ENCODE measurements around the gene B4GAT1. TPM values are rescaled to one million over a fixed set of nuclear protein-coding genes. Genes with fewer than 3 reads are reported as not detected.
A peak's percentile ranks its signal among the peaks of the same experiment; 100 is the strongest.

The B4GAT1 gene
- total and polyA plus RNA-seq, 2 of the 4 experiments (the other 2 are of a cell fraction), result 10.6 to 18.4 TPM

- intact Hi-C loops (cut with micrococcal nuclease) (loop anchor here (1.0 kb wide), 3 partner anchors 15 to 105 kb away; partner anchors contain the start of gene YIF1A), dilution Hi-C loops (cut with HindIII; ENCODE audit: low sequenced_read_pairs, unreplicated experiment) (no loop called here), in situ Hi-C loops (cut with MboI; ENCODE audit: low sequenced_read_pairs) (no loop called here)
- H3K4me1 ChIP-seq (ENCODE audit: control insufficient read depth, insufficient read depth, low read length), result peaks cover 43% of the 10 kb centered on the region
- peak overlapping the region; percentile 100 for H2BK120ac ChIP-seq (ENCODE audit: low read depth, low read length)
- H3K36me3 ChIP-seq (ENCODE audit: control insufficient read depth, insufficient read depth, low read length), result peaks cover 5% of the 10 kb centered on the region
- peak overlapping the region; percentile 100 for H4K91ac ChIP-seq (ENCODE audit: insufficient read depth, low read depth, low read length)
- H2BK5ac ChIP-seq (ENCODE audit: low read depth, low read length, poor library complexity, severe bottlenecking), result peak overlapping the region; percentile 100
- peak overlapping the region; percentile 100 for H2AK5ac ChIP-seq (ENCODE audit: low read depth, low read length)
- ChIA-PET POLR2A (ENCODE audit: unreplicated experiment) (interaction anchor here (0.9 to 1.1 kb wide), 6 partner anchors 8 to 38 kb away, joined by 3 to 18 read pairs (median 4); partner anchors contain the start of genes CD248, RIN1 and YIF1A), CTCF (interaction anchor here (0.6 to 1.0 kb wide), 4 partner anchors 14 to 62 kb away, joined by 4 read pairs; no protein-coding TSS in a partner anchor)
- H3K56ac ChIP-seq (ENCODE audit: extremely low read depth, insufficient read depth, low read length), result peak overlapping the region; percentile 90
- ATAC-seq (ENCODE audit: low read depth) (peak; percentile 64), DNase-seq (peak; percentile 64)
- H3K4me2 ChIP-seq (ENCODE audit: low read depth, low read length), result peak overlapping the region; percentile 33
- H4K20me1 ChIP-seq (ENCODE audit: insufficient read depth, low read length), result no peaks in the 10 kb centered on the region
- peak overlapping the region; percentile 94 for H2AFZ ChIP-seq (replicated peaks; ENCODE audit: low read length, poor library complexity)
- H3K79me1 ChIP-seq (ENCODE audit: low read depth in 1 of 2, low read length in 2 of 2), result peaks cover 0 to 38% of the 10 kb centered on the region in 2 experiments; a peak in 3 of 4 replicates
- H2BK15ac ChIP-seq (ENCODE audit: low read depth, low read length), result peak overlapping the region; percentile 100; the same call in 2 of the 3 replicates
- H3K27ac ChIP-seq (ENCODE audit: insufficient read depth, low read length), result peak overlapping the region; percentile 95
- peaks cover 29% of the 10 kb centered on the region for H3K9me1 ChIP-seq (ENCODE audit: insufficient read depth, low read length)
- peak overlapping the region; percentile 100 for H2BK20ac ChIP-seq (ENCODE audit: low read depth, low read length)
- WGBS, 2 experiments (ENCODE audit: extremely low coverage in 2 of 2, insufficient read length in 1 of 2), result 57% methylated on average over 9 of the region's 10 CpGs; no CpG with 5 or more reads in 1 of the 2 experiments
- BruUV-seq (replicated peaks), result no TSS peak
- peak overlapping the region; percentile 100 for H3K14ac ChIP-seq (replicated peaks; ENCODE audit: low read depth, low read length)
- H3K9ac ChIP-seq (ENCODE audit: low read depth, low read length), result peak overlapping the region; percentile 63
- no peaks in the 10 kb centered on the region for H3K27me3 ChIP-seq (ENCODE audit: control insufficient read depth, insufficient read depth, low read length)
- H4K5ac ChIP-seq (ENCODE audit: low read depth, low read length), result peak overlapping the region; percentile 96
- peak overlapping the region; percentile 100 for H2AK9ac ChIP-seq (replicated peaks; ENCODE audit: low read depth, low read length, poor library complexity)
- H3K9me3 ChIP-seq (ENCODE audit: control insufficient read depth, insufficient read depth, low read length), result no peaks in the 10 kb centered on the region
- peak overlapping the region; percentile 100 for H3K23ac ChIP-seq (ENCODE audit: low read depth, low read length)
- peak overlapping the region; percentile 81 to 100 for H4K8ac ChIP-seq (ENCODE audit: low read depth in 2 of 2, low read length in 2 of 2)
- peak overlapping the region; percentile 100 for H3K4ac ChIP-seq (ENCODE audit: low read depth, low read length)
- H3K18ac ChIP-seq (ENCODE audit: low read depth, low read length), result peak overlapping the region; percentile 95
- H3K4me3 ChIP-seq (ENCODE audit: insufficient read depth, low read depth, low read length), result no peak overlapping the region
- TF ChIP-seq CEBPB (IDR thresholded peaks at IDR 0.05; ENCODE audit: low read depth, low read length) (no peak), ELK1 (IDR thresholded peaks at IDR 0.05; ENCODE audit: borderline replicate concordance, low read depth, low read length) (no peak), CTCF (conservative IDR thresholded peaks at IDR 0.05; ENCODE audit: low read depth, low read length) (0 out of 2 replicates have a peak, but pooled peaks have one; percentile 15), SMC3 (IDR thresholded peaks at IDR 0.05; ENCODE audit: low read depth, low read length) (no peak), POLR2A (IDR thresholded peaks at IDR 0.05; ENCODE audit: low read depth, low read length) (0 out of 2 replicates have a peak, but pooled peaks have one; percentile 23), MAZ (IDR thresholded peaks at IDR 0.05; ENCODE audit: borderline replicate concordance, low read depth, low read length) (peak; percentile 53; the same call in 1 of the 2 replicates), BHLHE40 (IDR thresholded peaks at IDR 0.05; ENCODE audit: low read depth, low read length) (no peak), RAD21 (IDR thresholded peaks at IDR 0.05; ENCODE audit: low read length) (peak; percentile 27; the same call in 1 of the 2 replicates), NFE2L2 (IDR thresholded peaks at IDR 0.05; ENCODE audit: low read depth, low read length) (no peak), FOS (IDR thresholded peaks at IDR 0.05; ENCODE audit: low read depth, low read length) (0 out of 2 replicates have a peak, but pooled peaks have one; percentile 28), USF2 (IDR thresholded peaks at IDR 0.05; ENCODE audit: low read depth, low read length) (no peak), MAFK (IDR thresholded peaks at IDR 0.05; ENCODE audit: low read depth, low read length) (peak; percentile 46; the same call in 1 of the 2 replicates)
Observed at GRCh38 chr11:66327171-66328030, 20.0 kb downstream of the B4GAT1 start.
